Neural crest cell (in vitro differentiated cells): ENCODE measurements around the gene PRADC1. TPM values are rescaled to one million over a fixed set of nuclear protein-coding genes. Genes with fewer than 3 reads are reported as not detected.

Experiments used
- DNase-seq: peaks from one replicate; pipeline ENCODE4 v3.0.0; 2021; ENCODE audit warnings: low read depth, mixed read lengths, low spot score
- H3K27ac Mint-ChIP-seq: one replicate; pipeline ENCODE4 v1.8.0; 2021; ENCODE audit warnings: mild to moderate bottlenecking, mixed read lengths; ENCODE audit not compliant: unreplicated experiment
- H3K27me3 Mint-ChIP-seq: 2 replicates; pipeline ENCODE4 v1.8.0; 2021; ENCODE audit warnings: low read depth, mild to moderate bottlenecking, mixed read lengths
- H3K36me3 Mint-ChIP-seq: 2 replicates; pipeline ENCODE4 v1.8.0; 2021; ENCODE audit warnings: low read depth, mild to moderate bottlenecking, mixed read lengths
- H3K4me1 Mint-ChIP-seq: 2 replicates; pipeline ENCODE4 v1.8.0; 2021; ENCODE audit warnings: mixed read lengths
- H3K4me3 Mint-ChIP-seq: one replicate; pipeline ENCODE4 v1.8.0; 2021; ENCODE audit warnings: mild to moderate bottlenecking, mixed read lengths
- H3K9me3 Mint-ChIP-seq: 2 replicates; pipeline ENCODE4 v1.8.0; 2021; ENCODE audit warnings: mixed read lengths
- CTCF ChIP-seq: fragments of 200-600 bp; sonication (generic); conservative IDR thresholded peaks from 2 replicates; pipeline ENCODE4 v1.5.0; 2021; ENCODE audit warnings: antibody characterized with exemption, mild to moderate bottlenecking
- total RNA-seq: library from RNA; stranded (reverse); gene quantifications from 2 replicates; pipeline ENCODE4 v1.2.1, GENCODE V29; 2021

Gene PRADC1
- total RNA-seq, 1 donor from 2014 or later = 11.4 TPM

- Mint-ChIP-seq H3K27ac (no peak overlapping the region), H3K36me3 (no peaks in the 10 kb centered on the region)
Measured at GRCh38 chr2:73223821-73224220, 9.2 kb downstream of the PRADC1 start.

GRCh38 chr2:73218298-73218697 lies 14.7 kb downstream of the PRADC1 start:
- peaks cover 25% of the 10 kb centered on the region for H3K4me1 Mint-ChIP-seq
- DNase-seq = no peak
- no peak overlapping the region for H3K27ac Mint-ChIP-seq
- H3K36me3 Mint-ChIP-seq = no peaks in the 10 kb centered on the region
- H3K27me3 Mint-ChIP-seq = no peaks in the 10 kb centered on the region
- H3K4me3 Mint-ChIP-seq = no peak overlapping the region
- TF ChIP-seq CTCF = no peak
- H3K9me3 Mint-ChIP-seq = no peaks in the 10 kb centered on the region

More at GRCh38 chr2:73223821-73224220, 9.2 kb downstream of the PRADC1 start:
- Mint-ChIP-seq H3K4me1 (no peaks in the 10 kb centered on the region), H3K9me3 (no peaks in the 10 kb centered on the region), H3K4me3 (no peak overlapping the region), H3K27me3 (no peaks in the 10 kb centered on the region)
- no peak for DNase-seq
- TF ChIP-seq CTCF = no peak

GRCh38 chr2:73217826-73218225 lies 15.2 kb downstream of the PRADC1 start:
- Mint-ChIP-seq H3K9me3 (no peaks in the 10 kb centered on the region), H3K4me1 (peaks cover 26% of the 10 kb centered on the region), H3K4me3 (peak overlapping the region; percentile 38), H3K36me3 (no peaks in the 10 kb centered on the region), H3K27ac (no peak overlapping the region), H3K27me3 (no peaks in the 10 kb centered on the region)
- no peak for DNase-seq
- no peak for TF ChIP-seq CTCF

- H3K9me3 Mint-ChIP-seq = no peaks in the 10 kb centered on the region
- TF ChIP-seq CTCF = no peak
- H3K36me3 Mint-ChIP-seq = no peaks in the 10 kb centered on the region
- no peak for DNase-seq
- H3K27ac Mint-ChIP-seq = no peak overlapping the region
- peak overlapping the region; percentile 21 for H3K4me3 Mint-ChIP-seq
- H3K27me3 Mint-ChIP-seq = no peaks in the 10 kb centered on the region
- peaks cover 30% of the 10 kb centered on the region for H3K4me1 Mint-ChIP-seq
Measured at GRCh38 chr2:73217160-73217559, 15.9 kb downstream of the PRADC1 start.

- H3K9me3 Mint-ChIP-seq = no peaks in the 10 kb centered on the region
- H3K36me3 Mint-ChIP-seq = no peaks in the 10 kb centered on the region
- H3K4me1 Mint-ChIP-seq = peaks cover 30% of the 10 kb centered on the region
- no peak for DNase-seq
- H3K4me3 Mint-ChIP-seq = peak overlapping the region; percentile 92
- no peak overlapping the region for H3K27ac Mint-ChIP-seq
- no peak for TF ChIP-seq CTCF
- H3K27me3 Mint-ChIP-seq = peaks cover 3% of the 10 kb centered on the region
Measured at GRCh38 chr2:73215254-73215653, 17.8 kb downstream of the PRADC1 start.
